Measurements from ENCODE around the gene NRF1.

The NRF1 gene

DNA sequence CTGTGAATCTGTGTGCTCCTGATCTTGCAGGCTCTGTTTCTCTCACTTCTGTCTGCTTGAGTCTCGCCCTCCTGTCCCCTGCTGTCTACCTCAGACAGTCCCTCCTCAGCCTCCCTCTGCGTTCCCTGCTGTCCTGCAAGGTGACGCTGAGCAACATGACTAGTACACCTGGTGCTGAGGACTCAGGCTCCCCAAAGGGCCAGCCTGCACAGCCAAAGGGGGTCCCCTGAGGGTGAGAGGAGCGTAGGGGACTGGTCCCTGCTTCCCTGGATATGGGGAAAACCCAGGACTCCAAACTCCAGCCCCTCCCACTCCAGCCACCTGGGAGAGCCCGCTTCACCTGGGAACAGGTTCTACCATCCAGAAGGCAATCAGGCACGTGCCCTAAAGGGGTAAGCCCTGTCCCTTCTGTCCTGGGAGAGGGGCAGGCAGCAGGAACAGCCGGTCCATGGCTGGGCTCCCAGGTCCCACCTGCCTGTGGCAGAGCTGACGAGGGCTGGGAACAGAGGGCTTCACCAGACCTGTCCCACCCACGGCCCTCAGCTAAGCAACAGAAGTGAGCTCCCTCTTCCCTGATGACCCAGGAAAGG is 184.8 kb downstream of the NRF1 start:
- in situ Hi-C loops (cut with MboI; ENCODE audit: low sequenced_read_pairs) = no loop called here

DNA sequence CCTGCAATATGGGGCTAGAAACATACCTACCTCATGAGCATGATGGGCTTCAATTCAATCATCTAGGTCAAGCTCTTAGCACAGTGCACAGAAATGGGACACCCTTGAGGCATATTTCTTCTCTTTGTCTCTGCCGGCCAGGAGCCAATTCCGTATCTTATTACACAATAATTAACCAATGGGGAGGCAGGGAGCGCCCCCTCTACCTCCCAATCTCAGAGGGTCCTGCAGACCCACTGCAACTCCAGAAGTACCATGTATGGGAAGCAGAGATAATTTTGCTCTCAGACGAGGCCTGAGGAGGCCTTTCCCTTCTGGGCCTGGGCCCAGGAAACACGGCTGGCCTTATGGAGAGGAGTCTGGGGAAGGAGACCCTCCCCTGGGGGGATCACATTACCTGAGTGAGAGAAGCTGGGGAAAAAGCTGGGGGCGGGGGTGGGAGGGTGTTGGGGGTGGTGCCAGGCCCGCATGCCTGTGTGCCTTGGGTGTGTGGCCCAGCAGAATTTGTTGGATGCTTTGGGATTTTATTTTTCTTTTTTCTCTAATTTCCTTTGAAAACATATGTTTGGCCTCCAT is 185.8 kb downstream of the NRF1 start:
- in situ Hi-C loops (cut with MboI; ENCODE audit: low sequenced_read_pairs) = no loop called here

DNA sequence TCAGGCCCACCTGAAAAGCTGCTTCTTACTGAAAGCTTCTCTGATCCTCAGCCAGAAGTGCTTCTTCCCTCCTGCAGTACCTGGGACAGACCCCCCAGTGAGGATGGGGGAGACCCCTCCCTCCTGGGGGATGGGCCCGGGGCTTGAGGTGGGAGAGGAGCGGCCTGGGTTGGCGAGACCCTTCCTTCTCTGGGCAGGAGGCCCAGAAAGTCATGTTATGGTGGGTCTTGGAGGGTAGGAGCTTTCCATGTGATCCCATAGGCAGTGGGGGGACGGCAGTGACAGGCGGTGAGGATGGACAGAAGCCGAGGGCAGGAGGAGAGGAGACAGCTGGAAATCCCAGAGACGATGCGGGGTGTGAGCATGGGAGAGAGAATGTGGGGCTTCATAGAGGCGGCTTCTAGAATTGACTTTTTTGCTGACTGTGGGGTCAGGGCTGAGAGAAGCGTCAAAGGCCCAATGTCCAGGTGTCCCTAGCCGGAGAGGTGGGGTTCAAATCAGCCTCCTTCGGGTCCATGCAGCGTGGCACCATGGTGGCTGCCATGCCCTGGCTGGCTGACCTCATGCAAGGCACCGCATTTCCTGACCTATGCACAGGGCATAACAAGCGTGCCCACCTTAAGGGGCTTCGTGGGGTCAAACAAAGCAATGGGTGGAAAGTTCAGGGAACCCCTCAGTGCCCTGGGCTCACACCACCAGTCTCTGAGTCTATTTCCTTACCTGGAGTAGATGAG is 187.3 kb downstream of the NRF1 start:
- in situ Hi-C loops (cut with MboI; ENCODE audit: low sequenced_read_pairs) = no loop called here

DNA sequence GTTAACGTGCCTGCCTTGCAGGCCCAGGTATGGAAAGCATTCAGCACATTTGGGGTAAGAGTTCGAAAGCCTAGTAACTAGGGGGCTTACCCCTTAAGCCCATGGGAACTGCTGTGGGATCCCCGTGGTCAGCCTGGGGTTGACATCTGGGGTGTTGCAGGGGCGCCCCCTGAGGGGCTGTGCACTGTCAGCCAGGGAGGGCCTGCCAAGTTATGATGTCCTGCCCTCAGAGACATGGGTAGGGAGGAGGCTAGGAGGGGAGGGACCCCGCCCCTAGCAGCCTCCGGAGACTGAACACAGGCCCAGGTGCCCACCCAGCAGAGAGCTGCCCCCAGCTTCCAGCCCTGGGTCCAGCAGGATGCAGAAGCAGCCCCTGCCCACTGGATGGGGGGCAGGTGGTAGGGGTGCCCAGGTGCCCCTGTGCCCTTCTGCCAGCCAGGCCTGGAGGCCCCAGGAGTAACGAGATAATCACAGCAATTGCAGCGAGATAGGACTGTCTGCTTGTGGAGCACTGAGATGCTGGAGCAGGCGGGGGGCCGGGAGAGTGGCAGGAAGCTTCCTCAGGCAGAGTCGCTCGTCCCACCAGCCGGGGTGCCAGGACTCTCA is 187.9 kb downstream of the NRF1 start:
- in situ Hi-C loops (cut with MboI; ENCODE audit: low sequenced_read_pairs) = no loop called here

DNA sequence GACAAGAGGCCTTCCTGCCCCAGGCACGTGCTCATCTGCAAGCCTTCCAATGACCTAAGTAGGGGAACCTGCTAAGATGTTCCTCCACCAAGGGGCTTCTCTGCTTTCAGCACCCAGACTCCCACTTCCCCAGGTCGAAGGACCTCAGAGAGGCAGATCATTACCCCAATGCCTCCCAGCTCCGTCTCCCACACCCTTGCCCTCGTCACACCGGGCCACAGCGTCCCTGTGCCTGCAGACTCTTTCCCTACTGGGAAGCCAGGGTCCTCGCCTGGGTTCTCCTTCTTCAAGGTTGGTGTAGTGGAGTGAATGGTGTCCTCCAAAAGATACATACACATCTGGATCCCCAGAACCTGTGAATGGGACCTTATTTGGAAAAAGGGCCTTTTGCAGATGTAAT is 189.4 kb downstream of the NRF1 start:
- in situ Hi-C loops (cut with MboI; ENCODE audit: low sequenced_read_pairs) = no loop called here

DNA sequence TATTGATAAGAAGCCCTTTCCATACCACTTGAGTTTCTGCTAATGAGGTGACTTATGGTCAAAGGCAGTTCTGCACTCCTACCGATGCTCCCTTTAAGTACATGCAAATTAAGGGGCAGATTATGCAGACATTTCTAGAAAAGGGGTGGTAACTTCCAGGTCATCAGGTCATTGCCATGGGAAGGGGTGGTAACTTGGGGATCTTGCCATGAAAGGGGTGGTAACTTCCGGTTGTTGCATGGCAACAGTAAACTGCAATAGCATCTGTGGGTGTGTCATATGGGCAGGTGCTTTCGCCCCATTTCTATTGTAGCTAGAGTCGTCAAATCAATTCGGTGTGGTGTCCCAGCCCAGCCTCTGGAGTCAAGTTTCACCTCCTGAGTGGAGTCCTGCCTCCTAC is 190.4 kb downstream of the NRF1 start:
- in situ Hi-C loops (cut with MboI; ENCODE audit: low sequenced_read_pairs) = no loop called here

DNA sequence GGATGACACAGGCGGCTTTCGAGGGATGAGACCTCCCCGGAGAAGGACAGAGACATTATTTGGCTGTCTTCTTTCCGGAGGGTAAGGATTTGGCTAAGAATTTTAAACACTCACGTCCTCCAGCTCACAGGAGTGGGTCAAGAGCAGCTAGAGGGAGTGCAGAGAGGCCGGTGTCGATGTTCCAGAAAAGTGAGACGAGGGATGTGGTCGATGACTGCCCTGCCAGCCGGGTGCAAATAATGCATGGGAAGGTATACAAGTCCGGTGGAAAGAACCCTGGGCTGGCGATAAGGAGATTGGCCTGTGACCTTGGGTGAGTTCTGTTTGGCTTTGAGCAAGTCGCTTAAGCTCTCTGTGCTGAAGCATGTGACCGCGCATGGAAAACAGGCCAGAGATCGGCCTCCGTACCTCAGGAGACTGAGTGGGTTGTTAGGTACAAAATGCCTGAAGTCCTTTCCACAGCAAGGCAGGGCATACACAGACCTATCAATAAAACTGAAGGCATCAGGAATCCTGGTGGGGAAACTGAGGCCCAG is 192.1 kb downstream of the NRF1 start:
- in situ Hi-C loops (cut with MboI; ENCODE audit: low sequenced_read_pairs) = no loop called here

DNA sequence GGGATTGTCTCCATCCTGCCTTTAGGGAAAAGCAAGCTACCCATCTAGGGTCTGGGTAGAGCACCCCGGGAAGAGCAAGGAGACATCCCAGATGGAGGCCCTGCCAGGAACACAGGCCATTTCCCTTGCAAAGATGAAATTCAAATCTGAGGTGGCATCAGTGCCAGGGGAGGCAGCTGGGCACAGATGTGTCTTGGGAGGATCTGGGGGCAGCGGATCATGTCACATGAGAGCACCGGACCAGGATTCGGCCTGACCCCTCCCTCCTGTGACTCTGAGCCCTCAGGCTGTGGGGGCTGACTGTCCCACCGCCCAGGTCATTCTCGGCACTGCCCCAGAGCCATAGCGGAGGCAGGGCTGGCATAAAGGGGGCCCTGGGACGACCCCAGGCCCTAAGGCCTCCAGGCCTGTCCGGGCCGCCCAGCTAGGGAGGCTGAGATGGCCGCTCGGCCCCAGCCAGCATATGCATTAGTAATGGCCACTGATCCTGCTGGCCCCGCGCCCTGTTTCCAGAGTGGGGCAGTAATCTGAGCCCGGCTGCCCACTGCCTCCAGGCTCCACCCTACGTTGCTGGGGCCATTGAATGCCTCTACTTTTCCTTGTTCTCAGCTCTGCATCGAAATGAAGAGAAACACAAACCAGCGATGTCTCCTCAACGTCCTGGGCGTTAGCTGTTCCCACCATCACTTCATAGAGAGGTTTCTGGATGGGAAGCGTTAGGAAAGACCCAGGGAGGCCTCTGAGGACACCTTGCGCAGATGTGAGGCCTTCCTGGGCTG is 192.8 kb downstream of the NRF1 start:
- in situ Hi-C loops (cut with MboI; ENCODE audit: low sequenced_read_pairs) = no loop called here

DNA sequence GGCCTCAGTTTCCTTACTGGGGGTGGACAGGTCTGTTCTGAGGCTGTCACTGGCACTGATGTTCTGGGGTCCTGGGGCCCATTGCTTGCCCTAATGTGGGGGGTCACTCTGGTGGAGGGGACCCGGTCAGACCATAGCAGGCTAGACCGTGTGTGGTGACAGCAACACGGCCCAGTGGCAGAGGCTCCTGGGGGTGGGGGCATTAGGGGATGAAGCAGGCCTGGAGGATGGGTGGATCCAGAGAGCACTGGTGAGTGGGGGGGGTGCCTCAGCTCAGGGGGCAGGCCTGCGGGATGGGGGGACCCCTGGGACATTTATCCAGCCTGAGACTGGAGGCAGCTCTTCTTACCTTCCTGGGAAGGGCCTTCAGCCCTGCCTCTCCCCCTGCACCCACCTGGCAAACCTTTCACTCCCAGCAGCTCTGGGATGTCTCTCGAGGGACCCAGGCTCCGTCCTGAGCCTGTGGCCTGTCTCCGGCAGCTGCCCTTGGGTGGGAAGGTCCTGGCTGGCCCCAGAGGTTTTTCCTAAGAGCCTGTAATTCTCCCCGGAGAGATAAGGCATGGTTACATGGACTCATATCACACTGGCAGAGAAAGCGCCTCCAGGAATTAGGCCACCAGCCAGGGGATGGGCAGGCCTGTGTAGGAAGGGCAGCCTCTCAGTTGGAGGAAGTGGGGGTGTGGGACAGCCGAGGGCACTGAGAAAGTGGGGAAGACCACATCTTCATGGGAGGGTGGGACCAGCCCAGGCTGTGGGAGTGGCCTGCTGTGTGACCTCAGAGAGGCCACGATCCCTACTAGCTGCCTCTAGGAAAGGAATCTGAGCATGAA is 193.6 kb downstream of the NRF1 start:
- in situ Hi-C loops (cut with MboI; ENCODE audit: low sequenced_read_pairs) = no loop called here

All from hTERT RPE-1 (cell line).